Ascending aorta (tissue), 2 donors: ENCODE measurements around the gene MTARC1. TPM values are rescaled to one million over a fixed set of nuclear protein-coding genes. Genes with fewer than 3 reads are reported as not detected.

ENCODE experiments used
- DNase-seq, 2 donors: peaks; one replicate each; pipeline ENCODE4 v3.0.0-alpha.2; 2019; ENCODE audit warnings: low spot score in 2 of 2
- H3K27ac ChIP-seq, 2 donors: fragments of 200-600 bp; sonication (generic); one replicate each; pipeline ENCODE4 v1.5.1; 2016 to 2017; ENCODE audit warnings: mild to moderate bottlenecking in 1 of 2
- H3K27me3 ChIP-seq: fragments of 200-600 bp; sonication (generic); one replicate; pipeline ENCODE4 v1.5.1; 2017
- H3K36me3 ChIP-seq, 2 donors: fragments of 200-600 bp; sonication (generic); one replicate each; pipeline ENCODE4 v1.5.1; 2016
- H3K4me1 ChIP-seq, 2 donors: fragments of 200-600 bp; sonication (generic); one replicate each; pipeline ENCODE4 v1.5.1; 2016 to 2017; ENCODE audit warnings: mild to moderate bottlenecking in 1 of 2
- H3K4me3 ChIP-seq, 2 donors: fragments of 200-600 bp; sonication (generic); one replicate each; pipeline ENCODE4 v1.5.1; 2016 to 2017; ENCODE audit warnings: mild to moderate bottlenecking in 1 of 2
- H3K9me3 ChIP-seq, 2 donors: fragments of 200-600 bp; sonication (generic); one replicate each; pipeline ENCODE4 v1.5.1; 2016
- CTCF ChIP-seq, 3 experiments: fragments of 200-600 bp in 2 of 3; fragments of 450-650 bp in 1 of 3; sonication (generic) in 2 of 3; IDR thresholded peaks; one replicate each; pipeline ENCODE4 v1.5.1; 2016 to 2019; ENCODE audit warnings: antibody characterized with exemption in 3 of 3, mild to moderate bottlenecking in 1 of 3, moderate library complexity in 1 of 3
- intact Hi-C: fragments of 100-400 bp; cut with DNase I; formaldehyde crosslinking; loops from one replicate; pipeline ENCODE4 v1.15.1; 2023
- total RNA-seq: library from RNA; depleted of rRNA; stranded (reverse); fragments of >200 nt; gene quantifications from one replicate; pipeline ENCODE4 v1.1.0, GENCODE V29; 2016

The MTARC1 gene
- total RNA-seq, 1 donor from 2014 or later: 2.2 TPM

- TF ChIP-seq CTCF (IDR thresholded peaks at IDR 0.05): no peak
- no peak for DNase-seq
- intact Hi-C loops: no loop called here
- Histone ChIP-seq H3K27me3 (no peaks in the 10 kb centered on the region), H3K4me1 (no peaks in the 10 kb centered on the region), H3K4me3 (no peak overlapping the region), H3K27ac (no peak overlapping the region), H3K9me3 (no peaks in the 10 kb centered on the region), H3K36me3 (peaks cover 40 to 52% of the 10 kb centered on the region in 2 donors)
Observed at GRCh38 chr1:220759147-220759546, 27.6 kb upstream of the MTARC1 start.

DNA sequence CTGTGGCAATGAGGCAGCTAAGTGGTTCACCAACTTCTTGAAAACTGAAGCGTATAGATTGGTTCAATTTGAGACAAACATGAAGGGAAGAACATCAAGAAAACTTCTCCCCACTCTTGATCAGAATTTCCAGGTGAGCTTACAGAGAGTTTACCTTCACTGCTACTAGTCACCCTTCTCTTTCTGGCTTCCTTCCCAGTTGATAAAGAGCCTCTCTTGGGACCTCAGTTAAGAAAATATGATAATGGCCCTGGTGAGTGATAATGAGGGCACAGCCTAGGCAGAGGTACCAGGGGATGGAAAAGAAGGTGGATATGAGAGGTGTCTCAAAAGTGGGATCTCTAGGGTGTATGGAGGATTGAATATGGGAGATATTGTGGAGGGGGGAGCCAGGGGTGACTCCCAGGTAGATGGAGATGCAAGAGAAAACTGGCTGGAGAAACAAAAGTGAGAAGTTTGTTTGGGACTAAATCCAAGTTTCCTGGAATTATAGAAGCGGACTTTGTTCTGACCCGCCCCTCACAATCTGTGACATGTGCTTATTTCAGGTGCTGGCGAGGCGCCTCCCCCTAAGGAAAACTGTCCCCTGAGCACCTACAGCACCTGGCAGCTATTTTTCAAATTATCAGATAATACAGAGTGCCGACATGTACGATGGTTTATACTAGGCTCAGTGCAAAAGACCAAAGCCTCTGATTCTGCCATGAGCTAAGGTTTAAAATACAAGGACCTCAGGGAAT is 24.9 kb upstream of the MTARC1 start:
- Histone ChIP-seq H3K36me3 (peaks cover 32 to 42% of the 10 kb centered on the region in 2 donors), H3K9me3 (no peaks in the 10 kb centered on the region), H3K27me3 (no peaks in the 10 kb centered on the region), H3K4me1 (no peaks in the 10 kb centered on the region), H3K4me3 (no peak overlapping the region), H3K27ac (no peak overlapping the region)
- no peak for TF ChIP-seq CTCF (IDR thresholded peaks at IDR 0.05)
- peak in 1 of 2 donors; percentile 22 for DNase-seq
- intact Hi-C loops: no loop called here

- Histone ChIP-seq H3K27ac (no peak overlapping the region), H3K4me1 (no peaks in the 10 kb centered on the region), H3K27me3 (no peaks in the 10 kb centered on the region), H3K9me3 (no peaks in the 10 kb centered on the region), H3K4me3 (no peak overlapping the region), H3K36me3 (peaks cover 29 to 45% of the 10 kb centered on the region in 2 donors)
- peak in 1 of 2 donors; percentile 28 for DNase-seq
- TF ChIP-seq CTCF (IDR thresholded peaks at IDR 0.05): no peak
- intact Hi-C loops: no loop called here
Observed at GRCh38 chr1:220764757-220765156, 22.0 kb upstream of the MTARC1 start.

GRCh38 chr1:220767312-220768125 is 19.2 kb upstream of the MTARC1 start:
- peaks cover 36 to 58% of the 10 kb centered on the region in 2 donors for H3K36me3 ChIP-seq
- no peaks in the 10 kb centered on the region for H3K9me3 ChIP-seq
- no peak for TF ChIP-seq CTCF (IDR thresholded peaks at IDR 0.05)
- no peak overlapping the region for H3K4me3 ChIP-seq
- no peaks in the 10 kb centered on the region for H3K27me3 ChIP-seq
- H3K4me1 ChIP-seq: no peaks in the 10 kb centered on the region
- no peak overlapping the region for H3K27ac ChIP-seq
- peak in 1 of 2 donors; percentile 62 for DNase-seq
- intact Hi-C loops: no loop called here

GRCh38 chr1:220768126-220768601 is 18.5 kb upstream of the MTARC1 start:
- peak in 1 of 2 donors; percentile 51 for DNase-seq
- Histone ChIP-seq H3K9me3 (no peaks in the 10 kb centered on the region), H3K27ac (no peak overlapping the region), H3K36me3 (peaks cover 30 to 51% of the 10 kb centered on the region in 2 donors), H3K4me3 (no peak overlapping the region), H3K27me3 (no peaks in the 10 kb centered on the region), H3K4me1 (no peaks in the 10 kb centered on the region)
- intact Hi-C loops: no loop called here
- TF ChIP-seq CTCF (IDR thresholded peaks at IDR 0.05): no peak
